Measurements from ENCODE around the gene ATP6V0A1.

- TF ChIP-seq CTCF (IDR thresholded peaks at IDR 0.05) = no peak
- peak in 1 of 2 donors; percentile 36 for TF ChIP-seq POLR2A (IDR thresholded peaks at IDR 0.05)
- peak; percentile 13 to 80 (median 64) for TF ChIP-seq POLR2AphosphoS5 (IDR thresholded peaks at IDR 0.05)
- no peak for TF ChIP-seq EP300 (IDR thresholded peaks at IDR 0.05)
Observed at GRCh38 chr17:42458497-42459255, at the start of gene ATP6V0A1.

Measured in suprapubic skin (tissue), 4 donors.